MCF 10A (cell line): ENCODE results near the gene GASK1A. TPM values are rescaled to one million over a fixed set of nuclear protein-coding genes. Genes with fewer than 3 reads are reported as not detected.

Experiments
- Bru-seq: library from RNA; stranded (reverse); fragments of 400-500 nt; gene quantifications from one replicate; lab custom pipeline; 2021; lab: Mats Ljungman, UMichigan
- BruChase-seq, 2 experiments: library from RNA; stranded (reverse); fragments of 400-500 nt; gene quantifications; one replicate each; lab custom pipeline; 2021; lab: Mats Ljungman, UMichigan
- BruUV-seq: library from RNA; stranded (reverse); fragments of 400-500 nt; replicated peaks from 2 replicates; lab custom pipeline; 2021; lab: Mats Ljungman, UMichigan
- CTCF ChIA-PET: fragments of 300-600 bp; sonication (Branson Sonifier 250); formaldehyde crosslinking; extraction: SDS; loops from one replicate; lab custom pipeline; 2021; ENCODE audit warnings: antibody characterized with exemption, inconsistent platforms; lab: Yijun Ruan, JAX
- POLR2A ChIA-PET: fragments of 300-600, 350-650 bp; sonication (Branson Sonifier 250); formaldehyde crosslinking; extraction: SDS; loops from one replicate; lab custom pipeline; 2020; ENCODE audit warnings: antibody characterized with exemption, inconsistent platforms; lab: Yijun Ruan, JAX
- DNase-seq: peaks from one replicate; pipeline ENCODE4 v3.0.0-alpha.2; 2018; ENCODE audit not compliant: unreplicated experiment
- H3K27ac Mint-ChIP-seq: one replicate; pipeline ENCODE4 v1.8.0; 2022; ENCODE audit warnings: mild to moderate bottlenecking, low read depth, mixed read lengths; ENCODE audit not compliant: unreplicated experiment
- H3K27me3 Mint-ChIP-seq: one replicate; pipeline ENCODE4 v1.8.0; 2022; ENCODE audit warnings: mixed read lengths; ENCODE audit not compliant: insufficient read depth, unreplicated experiment
- H3K36me3 Mint-ChIP-seq: one replicate; pipeline ENCODE4 v1.8.0; 2022; ENCODE audit warnings: mild to moderate bottlenecking, moderate library complexity, mixed read lengths; ENCODE audit not compliant: insufficient read depth, unreplicated experiment
- H3K4me1 Mint-ChIP-seq: one replicate; pipeline ENCODE4 v1.8.0; 2022; ENCODE audit warnings: mixed read lengths; ENCODE audit not compliant: insufficient read depth, unreplicated experiment
- H3K4me3 Mint-ChIP-seq: one replicate; pipeline ENCODE4 v1.8.0; 2022; ENCODE audit warnings: mild to moderate bottlenecking, moderate library complexity, mixed read lengths; ENCODE audit not compliant: unreplicated experiment
- H3K9me3 Mint-ChIP-seq: one replicate; pipeline ENCODE4 v1.8.0; 2022; ENCODE audit warnings: mixed read lengths; ENCODE audit not compliant: unreplicated experiment
- CTCF ChIP-seq: fragments of 200-600 bp; IDR thresholded peaks from one replicate; pipeline ENCODE4 v1.8.0; 2022; ENCODE audit warnings: antibody characterized with exemption, mild to moderate bottlenecking; ENCODE audit not compliant: unreplicated experiment
- intact Hi-C: fragments of 100-400 bp; cut with micrococcal nuclease; formaldehyde crosslinking; loops from 2 replicates; pipeline ENCODE4 v1.14.1; 2022
- long read RNA-seq: library from polyadenylated mRNA; stranded (forward); transcript quantifications from one replicate; pipeline ENCODE4 v2.0.0, GENCODE V29; 2022
- total RNA-seq: library from RNA; stranded (reverse); gene quantifications from 2 replicates; pipeline ENCODE4 v1.2.3, GENCODE V29; 2022

GASK1A gene
- total RNA-seq: not detected in 2 replicates
- not detected for Bru-seq, nascent RNA
- not detected for BruChase-seq, experiment 1, labeled RNA remaining after a 6-hour chase
- BruChase-seq, experiment 2, labeled RNA remaining after a 2-hour chase: not detected
- long read RNA-seq: 0 reads

- POLR2A ChIA-PET: interaction anchor here (1.7 kb wide), 1 partner anchor 8 kb away, joined by 4 read pairs; no protein-coding TSS in a partner anchor
- no TSS peak for BruUV-seq
- H3K4me1 Mint-ChIP-seq: no peaks in the 10 kb centered on the region
- DNase-seq: no peak
- peaks cover 6% of the 10 kb centered on the region for H3K36me3 Mint-ChIP-seq
- peaks cover 25% of the 10 kb centered on the region for H3K9me3 Mint-ChIP-seq
- no peak for TF ChIP-seq CTCF
- no peak within 1 kb of the TSS for H3K27ac Mint-ChIP-seq
- peaks cover 40% of the 10 kb centered on the region for H3K27me3 Mint-ChIP-seq
- no peak within 1 kb of the TSS for H3K4me3 Mint-ChIP-seq
- CTCF ChIA-PET: interaction anchor here (0.6 to 3.0 kb wide), 4 partner anchors 17 to 428 kb away, joined by 3 to 25 read pairs (median 6); no protein-coding TSS in a partner anchor
- intact Hi-C loops: no loop called here
Observed at GRCh38 chr3:42979044-42979972, at the start of gene GASK1A. Gene GASK1A, plus strand, starts transcription at chr3:42979311. Its CDS starts 332 bp downstream, at chr3:42979643.

- Mint-ChIP-seq H3K4me1 (no peaks in the 10 kb centered on the region), H3K27me3 (no peaks in the 10 kb centered on the region), H3K27ac (no peak overlapping the region), H3K4me3 (no peak overlapping the region), H3K36me3 (peaks cover 6% of the 10 kb centered on the region), H3K9me3 (no peaks in the 10 kb centered on the region)
- no peak for TF ChIP-seq CTCF
- intact Hi-C loops: no loop called here
- BruUV-seq: no TSS peak
- DNase-seq: no peak
- ChIA-PET CTCF (interaction anchor here (0.6 kb wide), 1 partner anchor 647 kb away, joined by 3 read pairs; no protein-coding TSS in a partner anchor), POLR2A (no interaction called here)
Observed at GRCh38 chr3:42934111-42934510, 45.0 kb upstream of the GASK1A start.

GRCh38 chr3:42934910-42935309, 44.2 kb upstream of the GASK1A start:
- CTCF ChIA-PET: no interaction called here
- Mint-ChIP-seq H3K27ac (no peak overlapping the region), H3K36me3 (peaks cover 6% of the 10 kb centered on the region), H3K4me1 (no peaks in the 10 kb centered on the region), H3K9me3 (no peaks in the 10 kb centered on the region), H3K4me3 (no peak overlapping the region), H3K27me3 (no peaks in the 10 kb centered on the region)
- TF ChIP-seq CTCF: no peak
- intact Hi-C loops: no loop called here
- BruUV-seq: no TSS peak
- no peak for DNase-seq
- POLR2A ChIA-PET: no interaction called here

GRCh38 chr3:42935472-42935871, 43.6 kb upstream of the GASK1A start:
- no peak for TF ChIP-seq CTCF
- Mint-ChIP-seq H3K27ac (no peak overlapping the region), H3K4me3 (no peak overlapping the region), H3K36me3 (peaks cover 6% of the 10 kb centered on the region), H3K4me1 (no peaks in the 10 kb centered on the region), H3K9me3 (no peaks in the 10 kb centered on the region), H3K27me3 (no peaks in the 10 kb centered on the region)
- intact Hi-C loops: no loop called here
- CTCF ChIA-PET: interaction anchor here (0.5 to 0.6 kb wide), 2 partner anchors 18 to 1692 kb away, joined by 3 read pairs; no protein-coding TSS in a partner anchor
- no TSS peak for BruUV-seq
- POLR2A ChIA-PET: no interaction called here
- DNase-seq: no peak
